Prostate gland (tissue), 2 donors: ENCODE results near the gene ERC2.

Experiments used
- POLR2A ChIP-seq: fragments of 450-650 bp; IDR thresholded peaks from one replicate; pipeline ENCODE4 v1.6.1; 2016; ENCODE audit warnings: antibody characterized with exemption, mild to moderate bottlenecking
- TF ChIP-seq, protein P1 (sequence below), 4 experiments: fragments of 200-600 bp in 2 of 4; fragments of 450-650 bp in 2 of 4; sonication (generic) in 2 of 4; IDR thresholded peaks; 1 replicate in 3 of 4; 2 replicates in 1 of 4; pipeline ENCODE4 v1.5.1; 2016 to 2019; ENCODE audit warnings: antibody characterized with exemption in 4 of 4, mild to moderate bottlenecking in 2 of 4, moderate library complexity in 2 of 4

DNA sequence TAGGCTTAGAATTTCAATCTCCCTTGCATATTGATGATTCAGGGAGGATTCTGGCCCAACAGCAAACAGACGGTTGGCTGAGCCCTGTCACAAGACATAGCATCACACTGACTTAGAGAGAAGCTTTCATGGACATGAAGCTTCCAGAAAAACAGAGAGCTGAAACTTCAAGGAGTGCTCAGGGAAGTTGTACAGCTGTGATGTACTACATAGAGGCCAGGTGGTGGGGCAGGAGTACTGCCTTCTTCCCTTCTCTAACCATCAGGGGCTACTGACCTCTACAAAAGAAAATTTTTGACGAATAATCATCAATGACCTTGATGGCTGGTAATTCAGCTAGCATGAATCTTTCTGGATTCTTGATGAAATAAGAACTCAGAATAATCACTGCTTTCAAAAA is 378.5 kb downstream of the ERC2 start:
- TF ChIP-seq, protein P1, sequence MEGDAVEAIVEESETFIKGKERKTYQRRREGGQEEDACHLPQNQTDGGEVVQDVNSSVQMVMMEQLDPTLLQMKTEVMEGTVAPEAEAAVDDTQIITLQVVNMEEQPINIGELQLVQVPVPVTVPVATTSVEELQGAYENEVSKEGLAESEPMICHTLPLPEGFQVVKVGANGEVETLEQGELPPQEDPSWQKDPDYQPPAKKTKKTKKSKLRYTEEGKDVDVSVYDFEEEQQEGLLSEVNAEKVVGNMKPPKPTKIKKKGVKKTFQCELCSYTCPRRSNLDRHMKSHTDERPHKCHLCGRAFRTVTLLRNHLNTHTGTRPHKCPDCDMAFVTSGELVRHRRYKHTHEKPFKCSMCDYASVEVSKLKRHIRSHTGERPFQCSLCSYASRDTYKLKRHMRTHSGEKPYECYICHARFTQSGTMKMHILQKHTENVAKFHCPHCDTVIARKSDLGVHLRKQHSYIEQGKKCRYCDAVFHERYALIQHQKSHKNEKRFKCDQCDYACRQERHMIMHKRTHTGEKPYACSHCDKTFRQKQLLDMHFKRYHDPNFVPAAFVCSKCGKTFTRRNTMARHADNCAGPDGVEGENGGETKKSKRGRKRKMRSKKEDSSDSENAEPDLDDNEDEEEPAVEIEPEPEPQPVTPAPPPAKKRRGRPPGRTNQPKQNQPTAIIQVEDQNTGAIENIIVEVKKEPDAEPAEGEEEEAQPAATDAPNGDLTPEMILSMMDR (IDR thresholded peaks at IDR 0.05): no peak
- TF ChIP-seq POLR2A: no peak
